ENCODE data around the gene QSOX2.

DNA sequence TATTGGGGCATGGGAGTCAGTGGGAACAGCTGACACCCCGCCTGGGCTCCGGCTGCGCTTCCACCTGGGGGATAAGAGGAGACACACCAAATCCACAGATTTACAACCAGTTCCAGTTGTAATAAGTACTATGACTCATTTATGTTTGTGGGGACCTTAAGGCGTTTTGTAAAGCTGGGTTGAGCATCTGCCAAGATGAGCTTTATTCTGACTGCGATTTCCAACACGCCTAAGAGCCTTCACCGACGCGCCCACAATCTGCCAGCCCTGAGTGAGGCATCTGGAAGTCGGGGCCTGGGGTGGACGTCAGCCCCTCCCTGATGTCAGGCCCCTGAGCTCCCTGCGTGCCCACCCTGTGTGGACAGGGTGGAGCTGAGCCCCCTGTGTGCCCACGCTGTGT is 26.3 kb downstream of the QSOX2 start:
- TF ChIP-seq, protein P1, sequence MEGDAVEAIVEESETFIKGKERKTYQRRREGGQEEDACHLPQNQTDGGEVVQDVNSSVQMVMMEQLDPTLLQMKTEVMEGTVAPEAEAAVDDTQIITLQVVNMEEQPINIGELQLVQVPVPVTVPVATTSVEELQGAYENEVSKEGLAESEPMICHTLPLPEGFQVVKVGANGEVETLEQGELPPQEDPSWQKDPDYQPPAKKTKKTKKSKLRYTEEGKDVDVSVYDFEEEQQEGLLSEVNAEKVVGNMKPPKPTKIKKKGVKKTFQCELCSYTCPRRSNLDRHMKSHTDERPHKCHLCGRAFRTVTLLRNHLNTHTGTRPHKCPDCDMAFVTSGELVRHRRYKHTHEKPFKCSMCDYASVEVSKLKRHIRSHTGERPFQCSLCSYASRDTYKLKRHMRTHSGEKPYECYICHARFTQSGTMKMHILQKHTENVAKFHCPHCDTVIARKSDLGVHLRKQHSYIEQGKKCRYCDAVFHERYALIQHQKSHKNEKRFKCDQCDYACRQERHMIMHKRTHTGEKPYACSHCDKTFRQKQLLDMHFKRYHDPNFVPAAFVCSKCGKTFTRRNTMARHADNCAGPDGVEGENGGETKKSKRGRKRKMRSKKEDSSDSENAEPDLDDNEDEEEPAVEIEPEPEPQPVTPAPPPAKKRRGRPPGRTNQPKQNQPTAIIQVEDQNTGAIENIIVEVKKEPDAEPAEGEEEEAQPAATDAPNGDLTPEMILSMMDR (IDR thresholded peaks at IDR 0.05): no peak
- TF ChIP-seq TCF7L2 (IDR thresholded peaks at IDR 0.05; ENCODE audit: low read depth, low read length) (no peak), POLR2AphosphoS5 (IDR thresholded peaks at IDR 0.05; ENCODE audit: low read depth, low read length) (no peak)

All from Panc1 (cell line).